Measurements from ENCODE around the gene NSUN4.

DNA sequence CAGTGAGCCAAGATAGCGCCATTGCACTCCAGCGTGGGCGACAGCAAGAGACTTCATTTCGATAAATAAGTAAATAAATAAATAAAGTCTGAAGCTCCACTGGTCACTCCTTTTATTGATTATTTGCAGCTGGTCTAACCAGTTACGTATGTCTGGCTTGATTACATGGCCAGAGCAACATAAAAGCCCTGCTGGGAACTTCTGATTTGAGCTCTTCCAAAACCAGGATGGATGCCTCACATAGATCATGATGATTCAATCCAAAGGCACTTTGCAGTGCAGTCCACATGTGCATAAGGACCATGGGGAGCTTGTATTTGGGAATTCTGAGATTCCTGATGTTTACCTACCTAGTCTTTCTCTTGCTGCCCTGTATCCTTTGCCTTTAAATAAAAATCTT lies 24.0 kb downstream of the NSUN4 start:
- no peak for TF ChIP-seq EZH2 (IDR thresholded peaks at IDR 0.05; ENCODE audit: low read depth)
- TF ChIP-seq, protein P1, sequence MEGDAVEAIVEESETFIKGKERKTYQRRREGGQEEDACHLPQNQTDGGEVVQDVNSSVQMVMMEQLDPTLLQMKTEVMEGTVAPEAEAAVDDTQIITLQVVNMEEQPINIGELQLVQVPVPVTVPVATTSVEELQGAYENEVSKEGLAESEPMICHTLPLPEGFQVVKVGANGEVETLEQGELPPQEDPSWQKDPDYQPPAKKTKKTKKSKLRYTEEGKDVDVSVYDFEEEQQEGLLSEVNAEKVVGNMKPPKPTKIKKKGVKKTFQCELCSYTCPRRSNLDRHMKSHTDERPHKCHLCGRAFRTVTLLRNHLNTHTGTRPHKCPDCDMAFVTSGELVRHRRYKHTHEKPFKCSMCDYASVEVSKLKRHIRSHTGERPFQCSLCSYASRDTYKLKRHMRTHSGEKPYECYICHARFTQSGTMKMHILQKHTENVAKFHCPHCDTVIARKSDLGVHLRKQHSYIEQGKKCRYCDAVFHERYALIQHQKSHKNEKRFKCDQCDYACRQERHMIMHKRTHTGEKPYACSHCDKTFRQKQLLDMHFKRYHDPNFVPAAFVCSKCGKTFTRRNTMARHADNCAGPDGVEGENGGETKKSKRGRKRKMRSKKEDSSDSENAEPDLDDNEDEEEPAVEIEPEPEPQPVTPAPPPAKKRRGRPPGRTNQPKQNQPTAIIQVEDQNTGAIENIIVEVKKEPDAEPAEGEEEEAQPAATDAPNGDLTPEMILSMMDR (conservative IDR thresholded peaks at IDR 0.05) = no peak
